Bone marrow (tissue), 2 donors: Measurements from ENCODE around the gene ATP8B4.

Source experiments
- DNase-seq, 2 donors: peaks; one replicate each; lab custom pipeline; 2025; lab: John Stamatoyannopoulos, UW

The ATP8B4 gene

GRCh38 chr15:49855917-49856637 lies 263.0 kb downstream of the ATP8B4 start:
- no peak for DNase-seq

GRCh38 chr15:49852756-49853155 lies 266.3 kb downstream of the ATP8B4 start:
- DNase-seq: no peak

GRCh38 chr15:49848807-49849206 lies 270.2 kb downstream of the ATP8B4 start:
- DNase-seq: no peak

GRCh38 chr15:49848282-49848724 lies 270.7 kb downstream of the ATP8B4 start:
- DNase-seq: no peak

GRCh38 chr15:49847423-49848281 lies 271.4 kb downstream of the ATP8B4 start:
- DNase-seq: no peak

GRCh38 chr15:49844390-49844789 lies 274.6 kb downstream of the ATP8B4 start:
- no peak for DNase-seq

GRCh38 chr15:49843725-49844124 lies 275.3 kb downstream of the ATP8B4 start:
- no peak for DNase-seq

- DNase-seq: no peak
These were observed 276.9 kb downstream of the ATP8B4 start for GRCh38 chr15:49842031-49842730.

GRCh38 chr15:49832511-49832910 lies 286.5 kb downstream of the ATP8B4 start:
- no peak for DNase-seq

- DNase-seq: no peak
These were observed 287.6 kb downstream of the ATP8B4 start for GRCh38 chr15:49831206-49831965.

- DNase-seq: no peak
These were observed 288.6 kb downstream of the ATP8B4 start for GRCh38 chr15:49830391-49830790.

- no peak for DNase-seq
These were observed 291.7 kb downstream of the ATP8B4 start for GRCh38 chr15:49827311-49827710.

GRCh38 chr15:49826640-49827234 lies 292.3 kb downstream of the ATP8B4 start:
- no peak for DNase-seq

- no peak for DNase-seq
These were observed 294.3 kb downstream of the ATP8B4 start for GRCh38 chr15:49824775-49825099.

- no peak for DNase-seq
These were observed 294.9 kb downstream of the ATP8B4 start for GRCh38 chr15:49823987-49824774.

- DNase-seq: no peak
These were observed 301.9 kb downstream of the ATP8B4 start for GRCh38 chr15:49817100-49817499.

- DNase-seq: peak in 1 of 2 donors; percentile 56
These were observed 303.1 kb downstream of the ATP8B4 start for GRCh38 chr15:49815950-49816349.

- DNase-seq: no peak
These were observed 303.5 kb downstream of the ATP8B4 start for GRCh38 chr15:49815526-49815925.

- no peak for DNase-seq
These were observed 304.3 kb downstream of the ATP8B4 start for GRCh38 chr15:49814709-49815108.

- DNase-seq: no peak
These were observed 305.4 kb downstream of the ATP8B4 start for GRCh38 chr15:49813625-49814024.

GRCh38 chr15:49810720-49811119 lies 308.3 kb downstream of the ATP8B4 start:
- no peak for DNase-seq
